ENCODE measurements around the gene PRDX3. TPM values are rescaled to one million over a fixed set of nuclear protein-coding genes. Genes with fewer than 3 reads are reported as not detected.

The PRDX3 gene
- total RNA-seq, 2 donors from 2014 or later: 153 to 173 TPM

DNA sequence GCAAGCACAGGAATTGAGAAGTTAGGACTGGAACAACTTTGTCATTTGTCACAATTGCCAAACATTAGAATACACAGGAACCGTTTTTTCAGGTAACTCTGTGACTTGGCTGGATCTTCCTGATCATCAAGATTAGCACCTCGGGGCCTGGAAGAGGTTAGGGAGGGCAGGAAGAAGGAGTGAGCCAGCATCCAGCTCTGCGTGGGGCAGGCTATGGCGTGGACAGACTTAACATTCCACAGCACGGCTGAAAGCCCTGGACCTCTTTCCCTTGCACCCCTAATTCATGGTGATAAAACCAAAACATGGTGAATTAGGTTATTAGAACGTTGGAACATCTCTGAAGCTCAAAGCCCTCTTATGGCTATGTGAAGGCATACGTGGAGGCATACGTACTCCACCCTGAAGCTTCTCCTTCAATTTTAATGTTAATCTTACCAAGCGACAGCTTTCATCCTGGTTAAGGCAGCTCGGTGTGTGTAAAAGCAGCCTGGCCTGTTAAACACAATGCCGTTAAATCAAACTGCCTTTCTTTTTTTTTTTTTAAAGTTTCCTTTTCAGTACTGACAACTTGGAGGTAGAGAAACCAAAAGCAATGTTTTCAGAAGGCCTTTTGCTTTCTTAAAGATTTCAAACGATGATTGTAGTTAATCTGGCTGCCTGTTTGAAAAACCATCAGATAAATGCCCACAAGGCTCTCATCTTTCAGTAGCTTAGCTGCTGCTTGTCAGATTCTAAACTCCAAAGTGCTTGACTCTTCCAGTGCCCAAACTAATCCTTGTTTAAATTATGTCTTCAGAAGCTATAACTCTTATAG lies 33.2 kb upstream of the PRDX3 start:
- TF ChIP-seq, protein P1, sequence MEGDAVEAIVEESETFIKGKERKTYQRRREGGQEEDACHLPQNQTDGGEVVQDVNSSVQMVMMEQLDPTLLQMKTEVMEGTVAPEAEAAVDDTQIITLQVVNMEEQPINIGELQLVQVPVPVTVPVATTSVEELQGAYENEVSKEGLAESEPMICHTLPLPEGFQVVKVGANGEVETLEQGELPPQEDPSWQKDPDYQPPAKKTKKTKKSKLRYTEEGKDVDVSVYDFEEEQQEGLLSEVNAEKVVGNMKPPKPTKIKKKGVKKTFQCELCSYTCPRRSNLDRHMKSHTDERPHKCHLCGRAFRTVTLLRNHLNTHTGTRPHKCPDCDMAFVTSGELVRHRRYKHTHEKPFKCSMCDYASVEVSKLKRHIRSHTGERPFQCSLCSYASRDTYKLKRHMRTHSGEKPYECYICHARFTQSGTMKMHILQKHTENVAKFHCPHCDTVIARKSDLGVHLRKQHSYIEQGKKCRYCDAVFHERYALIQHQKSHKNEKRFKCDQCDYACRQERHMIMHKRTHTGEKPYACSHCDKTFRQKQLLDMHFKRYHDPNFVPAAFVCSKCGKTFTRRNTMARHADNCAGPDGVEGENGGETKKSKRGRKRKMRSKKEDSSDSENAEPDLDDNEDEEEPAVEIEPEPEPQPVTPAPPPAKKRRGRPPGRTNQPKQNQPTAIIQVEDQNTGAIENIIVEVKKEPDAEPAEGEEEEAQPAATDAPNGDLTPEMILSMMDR (conservative IDR thresholded peaks at IDR 0.05): no peak
- peaks cover 37% of the 10 kb centered on the region for H3K4me1 Mint-ChIP-seq
- Histone ChIP-seq H3K9me3 (ENCODE audit: control insufficient read depth, low read length) (no peaks in the 10 kb centered on the region), H3K4me3 (ENCODE audit: low read length) (no peak overlapping the region), H3K27ac (ENCODE audit: low read depth, low read length) (no peak overlapping the region), H3K36me3 (ENCODE audit: control insufficient read depth, insufficient read depth, low read length) (no peaks in the 10 kb centered on the region), H3K9ac (ENCODE audit: extremely low read depth, low read length, poor library complexity, severe bottlenecking) (no peak overlapping the region), H3K4me1 (ENCODE audit: control insufficient read depth, insufficient read depth, low read length) (peaks cover 12% of the 10 kb centered on the region), H3K27me3 (ENCODE audit: control insufficient read depth, insufficient read depth, low read length, poor library complexity, severe bottlenecking) (peaks cover 15% of the 10 kb centered on the region)
- no peak overlapping the region for H3K27ac Mint-ChIP-seq
- H3K36me3 Mint-ChIP-seq (ENCODE audit: low read depth): no peaks in the 10 kb centered on the region
- H3K9me3 Mint-ChIP-seq: no peaks in the 10 kb centered on the region
- 50 to 61% methylated on average over 12 of the region's 12 CpGs for WGBS, 2 experiments (ENCODE audit: insufficient coverage in 1 of 2, insufficient read length in 1 of 2)
- no peak for DNase-seq
- H3K4me3 Mint-ChIP-seq: no peak overlapping the region
- H3K27me3 Mint-ChIP-seq (ENCODE audit: insufficient read depth): peaks cover 18% of the 10 kb centered on the region

DNA sequence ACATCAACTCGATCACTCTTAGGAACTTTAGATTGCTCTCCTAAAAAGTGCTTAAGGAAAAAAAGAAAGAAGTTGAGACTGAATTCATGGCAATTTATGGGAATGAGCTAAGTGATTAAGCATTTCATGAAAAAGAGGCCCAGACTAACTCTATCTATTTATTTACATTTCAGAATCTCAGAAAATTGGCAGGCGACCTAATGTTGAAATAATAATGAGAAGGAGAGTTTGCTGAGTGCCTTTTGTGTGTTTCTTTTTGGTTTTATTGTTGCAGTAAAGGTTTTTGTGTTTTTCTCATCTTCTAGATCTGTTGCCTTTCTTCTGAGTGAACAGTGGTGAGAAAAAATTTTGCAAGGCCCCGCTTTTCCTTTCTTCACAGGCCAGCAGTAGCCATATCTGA lies 32.6 kb upstream of the PRDX3 start:
- Histone ChIP-seq H3K9me3 (ENCODE audit: control insufficient read depth, low read length) (no peaks in the 10 kb centered on the region), H3K4me1 (ENCODE audit: control insufficient read depth, insufficient read depth, low read length) (peaks cover 12% of the 10 kb centered on the region), H3K4me3 (ENCODE audit: low read length) (no peak overlapping the region), H3K36me3 (ENCODE audit: control insufficient read depth, insufficient read depth, low read length) (no peaks in the 10 kb centered on the region), H3K27me3 (ENCODE audit: control insufficient read depth, insufficient read depth, low read length, poor library complexity, severe bottlenecking) (peaks cover 15% of the 10 kb centered on the region), H3K27ac (ENCODE audit: low read depth, low read length) (no peak overlapping the region), H3K9ac (ENCODE audit: extremely low read depth, low read length, poor library complexity, severe bottlenecking) (no peak overlapping the region)
- TF ChIP-seq, protein P1 (conservative IDR thresholded peaks at IDR 0.05): no peak
- WGBS, 2 experiments (ENCODE audit: insufficient coverage in 1 of 2, insufficient read length in 1 of 2): 95 to 100% methylated on average over 1 to 3 of the region's 3 CpGs
- Mint-ChIP-seq H3K27me3 (ENCODE audit: insufficient read depth) (peaks cover 18% of the 10 kb centered on the region), H3K27ac (no peak overlapping the region), H3K9me3 (no peaks in the 10 kb centered on the region), H3K4me3 (no peak overlapping the region), H3K36me3 (ENCODE audit: low read depth) (no peaks in the 10 kb centered on the region), H3K4me1 (peaks cover 39% of the 10 kb centered on the region)
- DNase-seq: no peak

DNA sequence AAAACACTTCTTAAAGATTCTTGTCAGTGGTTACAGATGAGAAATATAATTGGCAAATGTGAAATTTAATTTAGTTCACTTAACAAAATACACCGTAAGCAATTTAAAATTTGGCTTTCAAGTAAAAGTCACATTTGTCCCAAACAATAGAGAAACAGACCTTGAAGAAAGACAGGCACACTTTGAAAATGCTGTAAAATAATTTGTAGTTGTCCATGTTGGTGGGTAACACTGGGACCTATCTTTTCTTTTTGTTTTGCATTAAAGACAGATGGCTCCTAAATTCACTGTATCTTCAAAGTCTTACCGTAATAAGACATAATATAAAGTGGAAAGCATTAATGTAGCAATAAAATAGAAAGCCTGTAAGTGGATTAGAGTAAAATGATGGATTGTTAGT lies 32.0 kb upstream of the PRDX3 start:
- Histone ChIP-seq H3K4me3 (ENCODE audit: low read length) (no peak overlapping the region), H3K27me3 (ENCODE audit: control insufficient read depth, insufficient read depth, low read length, poor library complexity, severe bottlenecking) (peaks cover 15% of the 10 kb centered on the region), H3K9ac (ENCODE audit: extremely low read depth, low read length, poor library complexity, severe bottlenecking) (no peak overlapping the region), H3K27ac (ENCODE audit: low read depth, low read length) (no peak overlapping the region), H3K4me1 (ENCODE audit: control insufficient read depth, insufficient read depth, low read length) (peaks cover 12% of the 10 kb centered on the region), H3K9me3 (ENCODE audit: control insufficient read depth, low read length) (no peaks in the 10 kb centered on the region), H3K36me3 (ENCODE audit: control insufficient read depth, insufficient read depth, low read length) (no peaks in the 10 kb centered on the region)
- 100% methylated on average over 1 to 2 of the region's 2 CpGs for WGBS, 2 experiments (ENCODE audit: insufficient coverage in 1 of 2, insufficient read length in 1 of 2)
- H3K27ac Mint-ChIP-seq: no peak overlapping the region
- no peaks in the 10 kb centered on the region for H3K36me3 Mint-ChIP-seq (ENCODE audit: low read depth)
- TF ChIP-seq, protein P1 (conservative IDR thresholded peaks at IDR 0.05): no peak
- H3K4me3 Mint-ChIP-seq: no peak overlapping the region
- H3K27me3 Mint-ChIP-seq (ENCODE audit: insufficient read depth): peaks cover 18% of the 10 kb centered on the region
- no peaks in the 10 kb centered on the region for H3K9me3 Mint-ChIP-seq
- DNase-seq: no peak
- peaks cover 43% of the 10 kb centered on the region for H3K4me1 Mint-ChIP-seq
